Osteocyte (in vitro differentiated cells): Measurements from ENCODE around the gene PLCH2. TPM values are rescaled to one million over a fixed set of nuclear protein-coding genes. Genes with fewer than 3 reads are reported as not detected.

ENCODE experiments used
- DNase-seq: peaks from one replicate; pipeline ENCODE4 v3.0.0; 2021; ENCODE audit warnings: mixed read lengths; ENCODE audit not compliant: unreplicated experiment; ENCODE audit errors: extremely low spot score
- H3K27ac Mint-ChIP-seq: one replicate; pipeline ENCODE4 v1.8.0; 2021; ENCODE audit warnings: mild to moderate bottlenecking, mixed read lengths; ENCODE audit not compliant: unreplicated experiment
- H3K27me3 Mint-ChIP-seq: one replicate; pipeline ENCODE4 v1.8.0; 2021; ENCODE audit warnings: mixed read lengths; ENCODE audit not compliant: unreplicated experiment
- H3K36me3 Mint-ChIP-seq: one replicate; pipeline ENCODE4 v1.8.0; 2021; ENCODE audit warnings: mixed read lengths; ENCODE audit not compliant: unreplicated experiment
- H3K4me1 Mint-ChIP-seq: one replicate; pipeline ENCODE4 v1.8.0; 2021; ENCODE audit warnings: mixed read lengths; ENCODE audit not compliant: unreplicated experiment
- H3K4me3 Mint-ChIP-seq: one replicate; pipeline ENCODE4 v1.8.0; 2021; ENCODE audit warnings: mild to moderate bottlenecking, moderate library complexity, mixed read lengths; ENCODE audit not compliant: unreplicated experiment
- H3K9me3 Mint-ChIP-seq: one replicate; pipeline ENCODE4 v1.8.0; 2021; ENCODE audit warnings: mixed read lengths; ENCODE audit not compliant: unreplicated experiment
- total RNA-seq: library from RNA; stranded (reverse); gene quantifications from 2 replicates; pipeline ENCODE4 v1.2.1, GENCODE V29; 2021
- TF ChIP-seq, protein P1 (sequence below): fragments of 200-600 bp; sonication (generic); IDR thresholded peaks from 2 replicates; pipeline ENCODE4 v1.5.0; 2021; ENCODE audit warnings: antibody characterized with exemption, mild to moderate bottlenecking, moderate library complexity

The PLCH2 gene
- total RNA-seq, 1 donor from 2014 or later = 12.6 TPM

DNA sequence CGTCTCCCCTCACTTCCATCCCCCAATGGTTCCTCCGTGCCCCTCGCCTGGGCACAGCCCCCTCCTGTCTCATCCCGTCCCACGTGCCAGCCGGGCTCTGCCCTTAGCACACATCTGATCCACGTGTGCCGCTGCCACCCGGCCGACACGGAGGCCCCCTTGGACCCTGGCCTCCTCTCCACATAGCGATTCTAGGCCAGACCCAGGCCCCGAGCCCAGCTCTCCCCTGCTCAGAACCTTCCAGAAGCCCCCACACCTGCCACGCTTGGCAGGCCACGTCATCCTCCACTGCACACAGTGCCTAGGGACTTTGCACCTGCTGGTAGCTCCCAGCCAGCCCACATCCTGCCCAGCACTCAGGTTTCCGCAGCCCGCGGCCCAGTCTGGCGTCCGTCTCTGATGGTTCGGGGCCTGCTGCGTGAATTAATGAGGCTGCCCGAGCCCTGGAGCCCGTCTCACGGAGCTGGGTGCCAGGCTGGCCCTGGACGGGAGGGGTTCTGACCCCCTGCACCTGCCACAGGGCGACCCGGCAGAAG, 20.1 kb downstream of the PLCH2 start:
- H3K4me1 Mint-ChIP-seq = peaks cover 10% of the 10 kb centered on the region
- no peak overlapping the region for H3K27ac Mint-ChIP-seq
- no peak for DNase-seq
- H3K9me3 Mint-ChIP-seq = no peaks in the 10 kb centered on the region
- H3K27me3 Mint-ChIP-seq = no peaks in the 10 kb centered on the region
- H3K36me3 Mint-ChIP-seq = no peaks in the 10 kb centered on the region
- TF ChIP-seq, protein P1, sequence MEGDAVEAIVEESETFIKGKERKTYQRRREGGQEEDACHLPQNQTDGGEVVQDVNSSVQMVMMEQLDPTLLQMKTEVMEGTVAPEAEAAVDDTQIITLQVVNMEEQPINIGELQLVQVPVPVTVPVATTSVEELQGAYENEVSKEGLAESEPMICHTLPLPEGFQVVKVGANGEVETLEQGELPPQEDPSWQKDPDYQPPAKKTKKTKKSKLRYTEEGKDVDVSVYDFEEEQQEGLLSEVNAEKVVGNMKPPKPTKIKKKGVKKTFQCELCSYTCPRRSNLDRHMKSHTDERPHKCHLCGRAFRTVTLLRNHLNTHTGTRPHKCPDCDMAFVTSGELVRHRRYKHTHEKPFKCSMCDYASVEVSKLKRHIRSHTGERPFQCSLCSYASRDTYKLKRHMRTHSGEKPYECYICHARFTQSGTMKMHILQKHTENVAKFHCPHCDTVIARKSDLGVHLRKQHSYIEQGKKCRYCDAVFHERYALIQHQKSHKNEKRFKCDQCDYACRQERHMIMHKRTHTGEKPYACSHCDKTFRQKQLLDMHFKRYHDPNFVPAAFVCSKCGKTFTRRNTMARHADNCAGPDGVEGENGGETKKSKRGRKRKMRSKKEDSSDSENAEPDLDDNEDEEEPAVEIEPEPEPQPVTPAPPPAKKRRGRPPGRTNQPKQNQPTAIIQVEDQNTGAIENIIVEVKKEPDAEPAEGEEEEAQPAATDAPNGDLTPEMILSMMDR = no peak
- H3K4me3 Mint-ChIP-seq = no peak overlapping the region

DNA sequence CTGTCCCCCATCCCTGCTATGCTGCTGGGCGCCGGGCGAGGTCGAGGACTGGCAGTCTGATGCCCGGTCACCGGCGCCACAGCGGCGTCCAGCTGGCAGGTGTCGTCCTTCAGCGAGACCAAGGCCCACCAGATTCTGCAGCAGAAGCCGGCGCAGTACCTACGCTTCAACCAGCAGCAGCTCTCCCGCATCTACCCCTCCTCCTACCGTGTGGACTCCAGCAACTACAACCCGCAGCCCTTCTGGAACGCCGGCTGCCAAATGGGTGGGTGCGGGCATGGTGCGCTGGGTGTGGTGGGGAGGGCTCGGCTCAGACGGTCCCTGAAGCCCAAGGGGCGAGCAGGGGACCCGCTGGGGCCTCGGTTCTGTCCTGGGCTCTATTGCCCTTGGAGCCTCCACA, 20.7 kb downstream of the PLCH2 start:
- no peak overlapping the region for H3K4me3 Mint-ChIP-seq
- peaks cover 10% of the 10 kb centered on the region for H3K4me1 Mint-ChIP-seq
- no peak for DNase-seq
- TF ChIP-seq, protein P1 = no peak
- H3K27me3 Mint-ChIP-seq = no peaks in the 10 kb centered on the region
- H3K9me3 Mint-ChIP-seq = no peaks in the 10 kb centered on the region
- no peaks in the 10 kb centered on the region for H3K36me3 Mint-ChIP-seq
- no peak overlapping the region for H3K27ac Mint-ChIP-seq

DNA sequence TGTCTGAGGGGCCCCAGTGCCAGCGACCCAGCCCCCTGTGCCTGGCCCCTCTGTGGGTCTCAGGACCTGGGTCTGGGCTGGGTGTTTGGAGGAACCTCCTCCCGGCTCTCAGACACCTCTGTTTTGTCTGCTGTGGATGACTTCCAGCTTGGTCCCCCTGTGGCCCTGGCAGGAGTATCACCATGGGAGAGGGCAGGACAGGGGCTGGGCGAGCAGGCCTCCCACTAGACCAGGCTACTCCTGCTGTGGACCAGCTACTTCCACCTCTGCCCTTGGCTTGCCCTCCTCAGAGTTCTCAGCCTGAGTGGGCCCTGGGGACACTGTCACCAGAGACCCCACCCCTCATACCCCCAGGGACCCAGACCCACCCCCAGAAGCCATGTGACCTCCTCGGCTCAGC, 21.8 kb downstream of the PLCH2 start:
- no peak overlapping the region for H3K4me3 Mint-ChIP-seq

DNA sequence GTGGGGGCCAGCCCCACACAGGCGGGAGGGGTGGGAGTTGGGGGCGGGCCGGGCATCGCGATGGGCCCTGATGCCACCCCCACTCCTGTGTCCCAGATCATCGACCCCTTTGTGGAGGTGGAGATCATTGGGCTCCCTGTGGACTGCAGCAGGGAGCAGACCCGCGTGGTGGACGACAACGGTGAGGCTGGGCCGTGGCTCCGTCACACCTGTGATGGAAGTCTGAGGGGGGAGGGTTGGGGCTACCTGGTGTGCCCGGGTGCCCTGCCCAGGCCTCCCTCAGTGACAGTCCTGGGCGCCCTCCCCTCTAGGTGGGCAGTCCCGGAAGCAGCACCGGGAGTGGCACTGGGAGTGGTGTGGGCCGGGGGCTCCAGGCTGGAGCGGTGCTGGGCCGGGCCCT, 22.6 kb downstream of the PLCH2 start:
- no peak for DNase-seq

More for the DNA sequence above, 21.8 kb downstream of the PLCH2 start:
- H3K4me1 Mint-ChIP-seq = peaks cover 10% of the 10 kb centered on the region
- TF ChIP-seq, protein P1 = no peak
- H3K36me3 Mint-ChIP-seq = no peaks in the 10 kb centered on the region
- DNase-seq = no peak
- H3K27ac Mint-ChIP-seq = no peak overlapping the region
- no peaks in the 10 kb centered on the region for H3K27me3 Mint-ChIP-seq
- H3K9me3 Mint-ChIP-seq = no peaks in the 10 kb centered on the region

DNA sequence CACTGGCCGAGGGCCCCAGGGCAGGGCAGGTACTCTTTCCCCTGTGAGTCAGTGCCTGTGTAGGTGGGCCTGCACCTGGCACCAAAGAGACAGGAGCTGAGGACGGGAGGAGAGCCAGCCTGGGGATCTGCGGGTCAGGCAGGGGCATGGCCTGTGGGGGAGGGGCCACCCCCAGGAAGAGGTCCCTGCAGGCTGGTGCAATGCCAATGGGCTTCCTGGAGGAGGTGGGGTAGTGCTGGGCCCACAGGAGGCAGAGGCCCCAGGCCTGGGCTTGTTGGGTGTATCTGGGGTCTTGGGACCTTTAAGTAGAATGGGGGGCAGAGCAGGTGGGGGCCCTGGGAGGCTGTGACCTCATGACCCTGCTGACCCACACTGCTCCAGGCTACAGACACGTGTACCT, 23.2 kb downstream of the PLCH2 start:
- H3K27me3 Mint-ChIP-seq = no peaks in the 10 kb centered on the region
- H3K36me3 Mint-ChIP-seq = no peaks in the 10 kb centered on the region
- TF ChIP-seq, protein P1 = no peak
- no peaks in the 10 kb centered on the region for H3K9me3 Mint-ChIP-seq
- H3K27ac Mint-ChIP-seq = no peak overlapping the region
- H3K4me3 Mint-ChIP-seq = no peak overlapping the region
- H3K4me1 Mint-ChIP-seq = peaks cover 10% of the 10 kb centered on the region
- DNase-seq = no peak

More for the DNA sequence above, 22.6 kb downstream of the PLCH2 start:
- Mint-ChIP-seq H3K27me3 (no peaks in the 10 kb centered on the region), H3K27ac (no peak overlapping the region), H3K4me3 (no peak overlapping the region), H3K9me3 (no peaks in the 10 kb centered on the region), H3K36me3 (no peaks in the 10 kb centered on the region), H3K4me1 (peaks cover 10% of the 10 kb centered on the region)
- TF ChIP-seq, protein P1 = no peak
